Stimulated activated CD8-positive, alpha-beta memory T cell treated with anti-CD3 and anti-CD28 coated beads, Interleukin-7, amount 100 ng/mL, for 1 hour (primary cell): Measurements from ENCODE around the gene POMGNT1.

Experiments
- DNase-seq, 2 donors: peaks; one replicate each; pipeline ENCODE4 v3.0.0-alpha.2; 2020; ENCODE audit warnings: low read depth in 2 of 2

POMGNT1 gene

GRCh38 chr1:46183079-46183847 is 15.0 kb downstream of the POMGNT1 start:
- no peak for DNase-seq

GRCh38 chr1:46181343-46182260 is 16.6 kb downstream of the POMGNT1 start:
- no peak for DNase-seq

DNA sequence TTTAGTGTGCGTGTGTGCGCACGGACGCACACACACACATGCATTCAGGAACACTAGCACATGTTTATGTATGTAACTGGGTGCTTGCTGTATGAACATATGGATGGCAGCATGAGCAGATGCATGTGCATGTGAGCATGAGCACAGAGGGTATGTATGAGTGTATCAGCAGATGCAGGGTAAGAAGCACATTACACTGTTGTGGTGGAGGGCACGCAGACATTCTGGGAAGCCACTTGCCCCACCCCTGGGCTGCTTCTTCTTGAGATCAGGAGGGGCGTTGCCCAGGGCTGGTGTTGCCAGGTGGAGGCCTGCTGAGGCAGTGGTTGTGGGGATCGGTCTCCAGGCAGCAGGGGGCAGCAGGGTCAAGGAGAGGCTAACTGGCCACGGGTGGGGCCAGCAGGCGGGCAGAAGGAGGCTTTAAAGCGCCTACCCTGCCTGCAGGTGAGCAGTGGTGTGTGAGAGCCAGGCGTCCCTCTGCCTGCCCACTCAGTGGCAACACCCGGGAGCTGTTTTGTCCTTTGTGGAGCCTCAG is 18.1 kb downstream of the POMGNT1 start:
- DNase-seq = no peak

- DNase-seq = peak; percentile 13 to 46
These were observed 18.8 kb downstream of the POMGNT1 start for GRCh38 chr1:46179138-46180081.

GRCh38 chr1:46176211-46176865 is 21.9 kb downstream of the POMGNT1 start, which contains the start of gene P3R3URF:
TSS of gene P3R3URF (minus strand) at chr1:46176488. CDS start at chr1:46176471, 17 bp downstream.
- DNase-seq = no peak

GRCh38 chr1:46175243-46175642 is 23.0 kb downstream of the POMGNT1 start:
- DNase-seq = no peak

GRCh38 chr1:46174448-46175231 is 23.6 kb downstream of the POMGNT1 start, which contains the start of gene TSPAN1:
TSS of gene TSPAN1 (plus strand) at chr1:46175087. CDS start at chr1:46181108, 6,021 bp downstream.
- DNase-seq = no peak

- DNase-seq = no peak
These were observed 24.8 kb downstream of the POMGNT1 start for GRCh38 chr1:46173361-46173856.

- DNase-seq = no peak
These were observed 25.9 kb downstream of the POMGNT1 start for GRCh38 chr1:46172321-46172720.

GRCh38 chr1:46171871-46172270 is 26.4 kb downstream of the POMGNT1 start:
- no peak for DNase-seq

- no peak for DNase-seq
These were observed 26.9 kb downstream of the POMGNT1 start for GRCh38 chr1:46171351-46171750.

GRCh38 chr1:46169811-46170454 is 28.3 kb downstream of the POMGNT1 start:
- DNase-seq = no peak

DNA sequence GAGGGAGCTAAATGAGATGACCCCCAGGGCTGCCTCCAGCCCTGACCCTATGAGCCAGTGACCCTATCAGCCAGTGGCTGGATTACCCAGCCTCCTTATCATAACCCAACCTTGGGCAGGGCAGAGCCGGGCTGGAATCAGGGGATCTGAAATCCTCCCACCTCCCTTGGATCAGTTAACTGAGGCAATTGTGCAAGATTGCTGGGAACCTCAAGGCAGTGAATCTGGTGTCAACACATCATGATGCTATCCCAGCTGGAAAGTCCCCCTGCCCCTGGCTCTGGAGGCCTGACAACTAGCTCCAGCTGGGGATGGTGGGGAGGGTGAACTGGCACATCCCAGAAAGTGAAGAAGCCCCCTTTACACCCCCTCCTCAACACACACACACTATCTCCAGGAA is 29.8 kb downstream of the POMGNT1 start:
- DNase-seq = no peak

DNA sequence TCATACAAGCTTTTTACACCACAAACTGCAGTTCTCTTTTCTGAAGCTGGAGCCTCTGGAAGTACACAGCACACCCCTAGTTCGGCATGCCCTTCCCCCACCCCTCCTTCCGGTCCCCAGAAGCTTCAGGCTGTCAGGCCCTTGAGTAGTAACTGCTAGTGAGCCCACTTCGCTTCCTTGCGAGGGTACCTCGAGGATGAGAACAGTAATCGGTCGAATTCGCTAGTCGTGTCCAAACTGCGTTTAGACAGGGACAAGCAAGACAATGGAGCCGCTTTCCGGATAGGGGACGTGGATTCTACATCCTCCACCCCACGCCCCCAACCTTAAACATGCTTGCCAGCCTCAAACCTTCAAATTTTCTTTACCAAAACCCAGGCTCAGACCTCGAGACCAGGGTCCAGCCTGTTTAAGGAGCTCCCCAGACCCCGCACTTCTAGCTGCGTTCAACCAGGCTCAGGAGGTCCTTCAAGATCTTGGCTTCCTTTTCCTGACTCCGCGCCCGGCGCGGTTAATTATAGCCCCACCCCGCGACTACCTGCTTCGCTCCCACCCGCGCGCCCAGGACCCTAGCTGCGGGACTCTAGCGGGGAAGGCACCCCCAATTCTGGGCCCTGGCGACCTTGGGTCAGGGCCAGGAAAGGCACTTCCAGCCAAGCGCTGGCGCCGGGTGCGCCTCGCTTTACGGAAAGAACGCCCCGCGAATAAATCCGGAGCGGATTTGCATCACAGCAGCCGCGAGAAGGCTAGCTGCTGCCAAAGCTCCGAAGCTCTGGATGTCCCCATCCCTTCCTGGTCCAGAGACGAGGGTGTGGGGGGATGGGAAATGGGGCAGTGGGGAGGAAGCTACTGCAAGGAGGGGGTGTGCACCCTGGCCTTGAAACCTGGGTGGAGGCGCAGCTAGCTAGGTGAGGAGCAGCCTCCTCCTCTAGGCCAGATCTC is 31.4 kb downstream of the POMGNT1 start:
- DNase-seq = no peak

GRCh38 chr1:46160212-46160611 is 38.0 kb downstream of the POMGNT1 start:
- no peak for DNase-seq

GRCh38 chr1:46159516-46159915 is 38.7 kb downstream of the POMGNT1 start:
- no peak for DNase-seq

- no peak for DNase-seq
These were observed 39.6 kb downstream of the POMGNT1 start for GRCh38 chr1:46158312-46159281.
